SK-N-MC (cell line): Measurements from ENCODE around the gene OLIG3.

ENCODE experiments used
- EZH2 ChIP-seq: fragments of 200-600 bp; sonication (generic); IDR thresholded peaks from one replicate; pipeline ENCODE4 v1.6.1; 2017; ENCODE audit warnings: antibody characterized with exemption
- FOXP2 ChIP-seq: optimal IDR thresholded peaks from 2 replicates; pipeline ENCODE3; 2011; ENCODE audit warnings: mild to moderate bottlenecking, moderate library complexity; ENCODE audit not compliant: insufficient read depth; ENCODE audit errors: extremely low read length, control extremely low read depth
- POLR2AphosphoS5 ChIP-seq: IDR thresholded peaks from 2 replicates; pipeline ENCODE4 v1.6.1; 2012; ENCODE audit warnings: mild to moderate bottlenecking, low read depth, low read length, borderline replicate concordance

- TF ChIP-seq FOXP2 (no peak), POLR2AphosphoS5 (no peak), EZH2 (no peak)
Observed at GRCh38 chr6:137531376-137532092, 37.3 kb upstream of the OLIG3 start.
